Stimulated activated CD8-positive, alpha-beta memory T cell treated with anti-CD3 and anti-CD28 coated beads, Interleukin-12 subunit alpha, Interleukin-12 subunit beta, amount 100 ng/mL, for 4 hours (primary cell): Measurements from ENCODE around the gene GRSF1.
"Not testable (repeated sequence)": the region's sequence is repeated elsewhere in the genome, so short reads cannot be mapped to it uniquely, and the experiment has no call there.

Source experiments
- DNase-seq: peaks from one replicate; pipeline ENCODE4 v3.0.0-alpha.2; 2020; ENCODE audit warnings: low read depth

GRSF1 gene

DNA sequence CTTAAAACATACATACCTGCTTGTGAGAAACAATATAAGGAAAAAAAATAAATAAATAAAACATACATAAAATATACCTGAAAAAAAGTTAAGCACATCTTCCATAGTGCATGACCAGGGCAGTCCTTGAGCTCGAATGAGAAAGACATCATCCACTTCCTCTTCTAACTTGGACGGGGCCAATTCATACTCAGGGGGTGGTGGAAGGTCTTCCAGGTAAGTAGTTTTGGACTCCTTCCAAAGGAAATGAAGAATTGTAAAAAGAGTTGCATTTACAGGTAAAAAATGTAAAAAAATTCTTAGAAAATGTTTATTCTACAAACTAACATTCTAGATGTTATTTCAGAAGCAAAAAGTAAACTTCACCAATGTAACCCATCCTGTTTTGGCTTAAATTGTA is 3.6 kb downstream of the GRSF1 start:
- DNase-seq, result no peak

GRCh38 chr4:70833675-70834074 is 6.0 kb downstream of the GRSF1 start:
- no peak for DNase-seq

DNA sequence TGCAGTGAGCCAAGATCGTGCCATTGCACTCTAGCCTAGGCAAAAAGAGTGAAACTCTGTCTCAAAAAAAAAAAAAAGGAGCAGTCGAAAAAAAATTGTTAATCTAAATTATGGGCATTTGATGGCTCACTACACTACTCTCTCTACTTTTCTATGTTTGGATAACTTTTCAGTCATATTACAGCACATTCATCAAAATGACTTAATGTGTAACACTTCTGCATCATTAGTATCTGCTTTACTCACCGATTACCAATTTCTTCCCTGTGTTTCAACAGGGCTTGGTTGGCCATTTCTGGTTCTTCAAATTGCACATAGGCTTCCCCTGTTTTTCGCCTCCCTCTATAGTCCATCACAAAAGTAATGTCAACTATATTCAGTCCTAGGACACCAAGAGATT is 8.4 kb downstream of the GRSF1 start:
- no peak for DNase-seq

DNA sequence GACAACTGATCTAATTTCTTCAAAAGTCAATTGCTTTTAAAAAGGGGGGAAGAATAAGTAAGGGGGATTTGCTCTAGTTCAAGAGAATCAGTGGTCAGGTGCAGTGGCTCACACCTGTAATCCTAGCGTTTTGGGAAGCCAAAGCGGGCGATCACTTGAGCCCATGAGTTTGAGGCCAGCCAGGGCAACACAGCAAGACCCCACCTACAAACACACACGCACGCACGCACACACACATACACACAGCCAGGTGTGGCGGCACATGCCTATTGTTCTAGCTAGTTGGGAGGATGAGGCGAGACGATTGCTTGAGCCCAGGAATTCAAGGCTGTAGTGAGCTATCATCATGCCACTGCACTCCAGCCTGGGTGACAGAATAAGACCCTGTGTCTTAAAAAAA is 9.6 kb downstream of the GRSF1 start:
- no peak for DNase-seq

DNA sequence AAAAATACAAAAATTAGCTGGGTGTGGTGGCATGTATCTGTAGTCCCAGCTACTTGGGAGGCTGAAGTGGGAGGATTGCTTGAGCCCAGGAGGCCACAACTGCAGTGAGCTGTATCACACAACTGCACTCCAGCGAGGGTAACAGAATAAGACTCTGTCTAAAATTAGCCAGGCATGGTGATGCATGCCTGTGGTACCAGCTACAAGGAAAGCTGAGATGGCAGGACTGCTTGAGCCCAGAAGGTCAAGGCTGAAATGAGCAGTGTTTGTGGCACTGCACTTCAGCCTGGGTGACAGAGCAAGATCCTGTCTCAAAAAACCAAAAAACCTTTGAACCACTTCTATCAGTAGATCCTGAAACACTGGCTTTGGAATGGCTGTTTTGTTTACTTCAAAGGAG is 10.2 kb downstream of the GRSF1 start:
- DNase-seq, result no peak

DNA sequence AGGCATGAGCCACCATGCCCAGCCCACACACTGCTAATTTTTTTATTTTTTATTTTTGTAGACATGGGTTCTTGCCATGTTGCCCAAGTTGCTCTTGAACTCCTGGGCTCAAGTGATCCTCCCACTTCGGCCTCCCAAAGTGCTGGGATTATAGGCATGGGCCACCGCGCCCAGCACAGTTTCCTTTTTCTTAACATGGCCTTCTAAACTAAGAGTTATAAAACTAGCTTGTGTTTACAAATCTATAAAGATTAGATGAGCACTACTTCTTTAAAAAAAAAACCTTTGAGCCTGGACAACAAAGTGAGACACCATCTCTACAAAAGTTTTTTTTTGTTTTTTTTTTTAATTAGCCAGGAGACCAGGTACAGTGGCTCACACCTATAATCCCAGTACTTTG is 10.7 kb downstream of the GRSF1 start:
- DNase-seq, result no peak

DNA sequence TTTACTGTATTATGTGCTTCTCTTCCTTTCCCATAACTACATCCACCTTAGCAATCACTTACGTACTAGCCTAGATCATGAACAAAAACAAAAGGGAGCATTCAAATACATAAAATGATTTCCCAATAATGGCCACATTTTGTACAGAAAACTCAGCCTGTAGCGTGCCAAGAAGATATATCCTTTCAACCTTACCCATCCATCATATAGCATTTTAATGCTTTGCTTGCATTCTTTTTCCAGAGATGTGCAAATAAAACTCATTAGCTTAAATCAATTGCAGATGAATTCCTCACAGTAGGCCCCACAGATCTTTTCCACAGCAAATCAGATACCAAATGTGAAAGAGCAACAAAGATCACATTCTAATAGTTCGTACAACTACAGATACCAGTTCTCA is 20.8 kb downstream of the GRSF1 start:
- DNase-seq, result no peak

DNA sequence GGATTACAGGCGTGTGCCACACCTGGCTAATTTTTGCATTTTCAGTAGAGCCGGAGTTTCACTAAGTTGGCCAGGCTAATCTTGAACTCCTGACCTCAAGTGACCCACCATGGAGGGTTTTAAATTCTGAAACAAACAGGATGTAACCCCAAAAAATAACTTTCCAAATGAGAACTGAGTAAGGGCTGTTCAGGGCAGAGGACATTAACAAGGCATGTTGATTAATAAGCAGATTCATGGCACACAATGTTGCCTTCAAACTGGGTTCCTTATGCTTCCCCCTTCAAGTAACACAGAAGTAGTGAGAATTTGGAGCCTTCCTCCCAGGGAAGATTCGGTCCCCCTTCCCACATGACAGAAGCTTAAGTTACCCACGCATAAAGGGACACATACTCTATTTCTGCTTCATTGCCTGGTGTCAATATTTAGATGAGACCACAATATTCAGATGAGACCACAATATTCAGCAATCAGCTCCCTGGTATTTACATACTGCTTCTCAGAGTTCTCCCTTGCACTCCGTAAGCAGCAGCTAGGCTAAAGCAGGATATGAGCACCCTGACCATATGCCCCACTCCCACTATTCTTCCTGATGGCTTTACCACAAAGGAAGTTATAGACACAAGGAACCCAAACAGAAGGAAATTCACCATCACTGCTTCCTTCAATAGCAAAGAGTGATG is 21.4 kb downstream of the GRSF1 start:
- no peak for DNase-seq

GRCh38 chr4:70816894-70817293 is 22.8 kb downstream of the GRSF1 start:
- DNase-seq, result no peak

GRCh38 chr4:70815370-70815769 is 24.3 kb downstream of the GRSF1 start:
- DNase-seq, result no peak

- no peak for DNase-seq
These were observed 31.5 kb downstream of the GRSF1 start for GRCh38 chr4:70808151-70808550.

- no peak for DNase-seq
These were observed 36.6 kb downstream of the GRSF1 start for GRCh38 chr4:70802928-70803580.

GRCh38 chr4:70801265-70801809 is 38.4 kb downstream of the GRSF1 start:
- DNase-seq, result no peak

GRCh38 chr4:70793626-70794025 is 46.1 kb downstream of the GRSF1 start:
- DNase-seq, result no peak

DNA sequence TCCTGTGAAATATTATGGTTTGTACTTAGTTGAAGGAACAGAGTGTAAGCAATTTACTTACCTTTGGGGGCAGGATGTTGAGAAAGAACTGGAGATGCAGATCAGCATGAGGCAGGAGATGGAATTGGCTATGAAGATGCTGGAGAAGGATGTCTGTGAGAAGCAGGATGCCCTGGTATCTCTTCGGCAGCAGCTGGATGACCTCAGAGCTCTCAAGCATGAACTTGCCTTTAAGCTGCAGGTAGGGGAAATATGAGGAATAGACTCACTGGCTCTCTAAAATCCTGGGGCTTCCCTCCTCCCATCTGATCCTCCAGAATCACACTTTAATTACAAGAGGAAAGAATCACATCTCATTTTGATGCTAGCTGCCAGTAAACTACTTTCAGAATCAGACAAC is 51.0 kb downstream of the GRSF1 start:
- no peak for DNase-seq

DNA sequence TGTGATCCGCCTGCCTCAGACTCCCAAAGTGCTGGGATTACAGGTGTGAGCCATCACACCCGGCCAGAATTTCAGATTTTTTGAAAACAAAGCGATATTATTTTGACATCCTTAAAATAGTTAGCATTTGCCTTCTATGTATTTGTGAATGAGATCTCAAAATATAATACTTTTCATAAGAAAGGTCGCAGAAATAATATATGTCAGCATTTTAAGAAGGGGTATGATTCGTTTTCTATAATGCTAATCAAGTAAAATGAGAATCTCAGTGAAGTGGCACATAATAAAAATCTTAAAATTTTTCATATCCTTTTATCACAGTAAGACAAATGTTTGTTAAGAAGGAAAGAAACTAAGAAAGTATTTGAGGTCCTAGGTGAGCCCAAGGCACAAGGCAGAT is 52.2 kb downstream of the GRSF1 start:
- DNase-seq, result no peak

- DNase-seq, result no peak
These were observed 56.6 kb downstream of the GRSF1 start for GRCh38 chr4:70783096-70783495.

DNA sequence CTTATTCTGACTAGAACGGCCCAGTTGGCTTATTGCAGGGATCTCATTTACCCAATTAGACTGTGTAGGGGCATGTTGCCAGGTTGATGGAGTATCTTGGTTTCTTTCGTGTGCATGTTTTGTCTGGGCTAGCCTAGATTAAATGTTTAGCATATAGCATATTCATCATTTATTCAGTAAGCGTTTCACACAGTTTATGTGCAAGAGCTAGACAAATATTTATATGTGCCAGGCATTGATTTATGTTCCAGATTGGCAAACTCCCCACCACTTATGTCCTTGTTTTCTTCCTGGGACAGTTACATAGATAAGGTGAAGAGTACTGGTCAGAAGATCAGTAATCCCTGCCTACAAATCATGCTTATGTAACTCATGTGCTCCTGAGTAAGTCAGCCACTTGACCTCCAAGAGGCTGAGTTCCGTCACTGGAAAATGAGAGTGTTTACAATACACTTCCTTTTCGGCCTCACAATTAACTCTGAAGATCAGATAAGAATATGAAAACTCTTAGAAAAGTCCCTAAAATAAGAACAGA is 60.7 kb downstream of the GRSF1 start:
- no peak for DNase-seq

GRCh38 chr4:70772929-70773555 is 66.6 kb downstream of the GRSF1 start:
- DNase-seq, result no peak

DNA sequence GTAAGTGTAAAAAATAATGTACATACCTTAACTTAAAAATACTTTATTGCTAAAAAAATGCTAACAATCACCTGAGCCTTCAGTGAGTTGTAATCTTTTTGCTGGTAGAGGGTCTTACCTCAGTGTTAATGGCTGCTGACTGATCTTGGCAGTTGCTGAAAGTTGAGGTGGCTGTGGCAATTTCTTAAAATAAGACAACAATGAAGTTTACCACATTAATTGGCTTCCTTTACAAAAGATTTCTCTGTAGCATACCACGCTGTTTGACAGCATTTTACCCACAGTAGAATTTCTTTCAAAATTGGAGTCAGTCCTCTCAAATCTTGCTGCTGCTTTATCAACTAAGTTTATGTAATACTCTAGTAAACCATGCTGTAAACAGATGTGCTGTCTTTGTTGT is 70.3 kb downstream of the GRSF1 start:
- DNase-seq, result not testable (repeated sequence)

- DNase-seq, result no peak
These were observed 71.3 kb downstream of the GRSF1 start for GRCh38 chr4:70768301-70768948.
